Glutamatergic neuron (in vitro differentiated cells): ENCODE results near the gene PLCG2. TPM values are rescaled to one million over a fixed set of nuclear protein-coding genes. Genes with fewer than 3 reads are reported as not detected.

Source experiments
- DNase-seq: peaks from one replicate; pipeline ENCODE4 v3.0.0; 2022
- H3K27ac Mint-ChIP-seq: one replicate; pipeline ENCODE4 v1.8.0; 2020; ENCODE audit warnings: mild to moderate bottlenecking, mixed read lengths, inconsistent platforms; ENCODE audit not compliant: unreplicated experiment
- H3K27me3 Mint-ChIP-seq: one replicate; pipeline ENCODE4 v1.8.0; 2020; ENCODE audit warnings: mild to moderate bottlenecking, moderate library complexity, mixed read lengths, inconsistent platforms; ENCODE audit not compliant: unreplicated experiment
- H3K36me3 Mint-ChIP-seq: one replicate; pipeline ENCODE4 v1.8.0; 2020; ENCODE audit warnings: mild to moderate bottlenecking, mixed read lengths, inconsistent platforms; ENCODE audit not compliant: unreplicated experiment
- H3K4me1 Mint-ChIP-seq: one replicate; pipeline ENCODE4 v1.8.0; 2020; ENCODE audit warnings: mild to moderate bottlenecking, low read depth, mixed read lengths, inconsistent platforms; ENCODE audit not compliant: unreplicated experiment
- H3K4me3 Mint-ChIP-seq: one replicate; pipeline ENCODE4 v1.8.0; 2020; ENCODE audit warnings: mild to moderate bottlenecking, mixed read lengths, inconsistent platforms; ENCODE audit not compliant: unreplicated experiment
- H3K9me3 Mint-ChIP-seq: one replicate; pipeline ENCODE4 v1.8.0; 2020; ENCODE audit warnings: mild to moderate bottlenecking, moderate library complexity, mixed read lengths, inconsistent platforms; ENCODE audit not compliant: unreplicated experiment
- CTCF ChIP-seq: fragments of 200-600 bp; sonication (generic); IDR thresholded peaks from one replicate; pipeline ENCODE4 v1.5.0; 2021; ENCODE audit not compliant: partially characterized antibody, unreplicated experiment
- long read RNA-seq: library from polyadenylated mRNA; unstranded; transcript quantifications from one replicate; pipeline ENCODE4 v2.0.0, GENCODE V29; 2020; ENCODE audit not compliant: unreplicated experiment
- total RNA-seq: library from RNA; stranded (reverse); fragmentation: NEBNext Ultra II Directional; extraction: Animal tissue kit (Norgen Biotek cat#: 25700); gene quantifications from one replicate; pipeline ENCODE4 v1.2.1, GENCODE V29; 2021; ENCODE audit not compliant: unreplicated experiment

Gene PLCG2
- total RNA-seq: 0.49 TPM
- long read RNA-seq: 0 reads

DNA sequence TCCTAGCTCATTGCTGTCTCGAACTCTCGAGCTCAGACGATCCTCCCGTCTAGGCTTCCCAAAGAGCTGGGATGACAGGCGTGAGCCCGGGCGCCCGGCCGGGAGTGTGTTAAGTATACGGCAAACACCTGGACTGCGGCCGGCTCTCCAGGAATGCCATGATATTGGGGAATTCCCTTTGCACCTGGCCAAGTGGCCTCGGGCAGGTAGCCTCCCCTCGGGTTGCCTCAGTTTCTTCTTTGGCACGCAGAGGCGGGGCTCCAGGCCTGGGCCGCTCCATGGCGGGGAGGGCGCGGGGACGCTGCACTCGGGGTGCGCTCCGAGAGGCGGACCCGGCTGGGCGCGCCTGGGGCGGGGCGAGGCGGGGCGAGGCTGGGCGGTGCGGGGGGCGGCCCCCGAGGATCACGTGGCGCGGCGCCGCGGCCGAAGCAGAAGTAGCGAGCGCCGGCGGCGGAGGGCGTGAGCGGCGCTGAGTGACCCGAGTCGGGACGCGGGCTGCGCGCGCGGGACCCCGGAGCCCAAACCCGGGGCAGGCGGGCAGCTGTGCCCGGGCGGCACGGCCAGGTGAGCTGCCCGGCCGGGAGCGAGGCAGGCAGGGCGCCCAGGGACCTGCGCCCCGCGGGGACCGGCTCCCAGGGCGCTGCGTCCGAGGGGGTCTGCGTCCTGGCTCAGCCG is at the start of gene PLCG2:
Gene PLCG2 (plus strand): TSS at position 431 of the 675 bp plus-strand sequence. CDS start 6,699 bp downstream, outside the sequence.
- H3K4me3 Mint-ChIP-seq: peak within 1 kb of the TSS; percentile 84
- peaks cover 3% of the 10 kb centered on the region for H3K36me3 Mint-ChIP-seq
- H3K4me1 Mint-ChIP-seq: peaks cover 2% of the 10 kb centered on the region
- peaks cover 12% of the 10 kb centered on the region for H3K27me3 Mint-ChIP-seq
- DNase-seq: peak; percentile 72
- TF ChIP-seq CTCF: no peak
- H3K9me3 Mint-ChIP-seq: no peaks in the 10 kb centered on the region
- H3K27ac Mint-ChIP-seq: no peak within 1 kb of the TSS

DNA sequence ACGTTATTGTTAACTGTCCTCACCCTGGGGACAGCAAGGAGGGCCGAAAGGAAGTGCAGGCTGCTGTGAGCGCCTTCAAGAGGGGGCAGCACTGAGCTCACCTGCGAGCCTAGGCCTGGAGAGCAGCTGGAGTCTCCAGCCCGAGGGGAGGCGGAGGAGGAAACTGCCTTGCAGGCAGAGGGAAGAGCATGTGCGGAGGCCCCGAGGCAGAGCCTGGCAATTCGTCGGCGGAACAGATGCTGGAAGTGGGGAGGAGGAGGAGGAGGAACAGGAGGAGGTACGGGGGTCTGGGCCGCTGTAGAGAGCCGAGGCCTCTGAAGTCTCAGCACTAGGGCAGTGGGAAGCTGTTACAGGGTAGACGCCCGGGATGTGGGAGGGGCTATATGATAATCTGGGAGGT is 49.6 kb upstream of the PLCG2 start:
- H3K27ac Mint-ChIP-seq: peak overlapping the region; percentile 76
- H3K9me3 Mint-ChIP-seq: peaks cover 8% of the 10 kb centered on the region
- H3K36me3 Mint-ChIP-seq: no peaks in the 10 kb centered on the region
- H3K27me3 Mint-ChIP-seq: no peaks in the 10 kb centered on the region
- peak overlapping the region; percentile 39 for H3K4me3 Mint-ChIP-seq
- H3K4me1 Mint-ChIP-seq: peaks cover 7% of the 10 kb centered on the region
- no peak for TF ChIP-seq CTCF
- DNase-seq: peak; percentile 65

- Mint-ChIP-seq H3K27ac (peak overlapping the region; percentile 83), H3K9me3 (peaks cover 8% of the 10 kb centered on the region), H3K4me3 (peak overlapping the region; percentile 75), H3K27me3 (no peaks in the 10 kb centered on the region), H3K36me3 (no peaks in the 10 kb centered on the region), H3K4me1 (peaks cover 6% of the 10 kb centered on the region)
- TF ChIP-seq CTCF: peak; percentile 92
- DNase-seq: peak; percentile 99
Measured at GRCh38 chr16:81730090-81731051, 48.7 kb upstream of the PLCG2 start.

DNA sequence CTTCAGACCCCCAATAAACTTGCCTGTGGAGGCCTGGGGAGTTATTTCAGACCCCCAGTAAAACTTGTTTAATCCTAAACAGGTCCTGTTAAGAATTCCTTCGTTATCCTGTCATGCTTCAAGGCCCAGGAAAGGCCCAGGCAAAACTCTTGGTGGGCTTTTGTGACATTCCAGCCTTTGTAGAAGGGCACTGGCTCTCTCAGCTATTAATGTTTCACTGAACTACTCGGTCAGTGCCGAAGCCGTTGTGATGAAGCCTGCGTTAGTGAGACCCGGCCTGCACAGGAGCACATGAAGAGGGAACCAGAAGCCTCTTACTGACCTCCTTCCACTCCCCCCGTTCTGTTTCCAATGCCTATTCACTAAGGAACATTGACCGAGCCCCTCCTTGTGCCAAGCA is 47.4 kb upstream of the PLCG2 start:
- H3K27me3 Mint-ChIP-seq: no peaks in the 10 kb centered on the region
- peaks cover 8% of the 10 kb centered on the region for H3K9me3 Mint-ChIP-seq
- TF ChIP-seq CTCF: no peak
- H3K4me1 Mint-ChIP-seq: peaks cover 6% of the 10 kb centered on the region
- DNase-seq: no peak
- no peak overlapping the region for H3K4me3 Mint-ChIP-seq
- H3K36me3 Mint-ChIP-seq: no peaks in the 10 kb centered on the region
- H3K27ac Mint-ChIP-seq: no peak overlapping the region
